GM18907 (cell line): ENCODE data around the gene CBL.
A peak's percentile ranks its signal among the peaks of the same experiment; 100 is the strongest.

Experiments
- ATAC-seq: cut with Tn5 transposase; IDR thresholded peaks from one replicate; pipeline ENCODE4 v1.9.1; 2021; ENCODE audit warnings: mild to moderate bottlenecking, moderate library complexity; ENCODE audit not compliant: unreplicated experiment

Gene CBL

DNA sequence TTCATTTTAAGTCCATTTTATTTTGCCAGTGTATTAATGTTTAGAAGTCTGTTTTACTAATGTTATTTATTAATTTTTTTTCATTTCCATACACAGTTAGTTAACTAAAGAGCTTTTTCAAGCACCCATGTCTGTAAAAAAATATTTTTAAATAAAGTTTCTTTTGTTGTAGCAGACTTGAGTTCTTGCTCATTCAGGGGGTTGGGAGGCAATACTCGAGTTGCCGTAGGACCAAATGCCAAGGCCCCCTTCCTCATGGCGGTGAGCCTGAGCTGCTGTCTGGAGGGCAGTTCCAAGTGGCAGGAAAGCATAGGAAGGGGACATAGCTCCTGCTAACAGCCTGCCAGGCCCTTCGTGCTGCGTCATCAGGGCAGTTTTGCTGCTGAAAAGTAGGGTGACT is 101.8 kb downstream of the CBL start:
- no peak for ATAC-seq

DNA sequence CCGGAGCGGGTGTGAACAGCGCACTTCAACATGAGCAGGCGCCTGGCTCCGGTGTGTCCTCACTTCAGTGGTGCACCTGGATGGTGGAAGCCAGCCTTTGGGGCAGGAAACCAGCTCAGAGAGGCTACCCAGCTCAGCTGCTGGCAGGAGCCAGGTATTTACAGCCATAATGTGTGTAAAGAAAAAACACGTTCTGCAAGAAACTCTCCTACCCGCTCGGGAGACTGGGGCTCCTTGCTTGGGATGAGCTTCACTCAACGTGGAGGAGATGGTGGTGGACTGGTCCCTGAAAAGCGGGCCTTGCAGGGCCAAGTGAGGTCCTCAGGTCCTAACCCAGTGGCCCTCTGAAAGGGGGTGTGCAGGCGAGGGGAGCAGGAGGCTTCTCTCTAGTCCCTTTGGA is 103.3 kb downstream of the CBL start:
- ATAC-seq, result no peak

DNA sequence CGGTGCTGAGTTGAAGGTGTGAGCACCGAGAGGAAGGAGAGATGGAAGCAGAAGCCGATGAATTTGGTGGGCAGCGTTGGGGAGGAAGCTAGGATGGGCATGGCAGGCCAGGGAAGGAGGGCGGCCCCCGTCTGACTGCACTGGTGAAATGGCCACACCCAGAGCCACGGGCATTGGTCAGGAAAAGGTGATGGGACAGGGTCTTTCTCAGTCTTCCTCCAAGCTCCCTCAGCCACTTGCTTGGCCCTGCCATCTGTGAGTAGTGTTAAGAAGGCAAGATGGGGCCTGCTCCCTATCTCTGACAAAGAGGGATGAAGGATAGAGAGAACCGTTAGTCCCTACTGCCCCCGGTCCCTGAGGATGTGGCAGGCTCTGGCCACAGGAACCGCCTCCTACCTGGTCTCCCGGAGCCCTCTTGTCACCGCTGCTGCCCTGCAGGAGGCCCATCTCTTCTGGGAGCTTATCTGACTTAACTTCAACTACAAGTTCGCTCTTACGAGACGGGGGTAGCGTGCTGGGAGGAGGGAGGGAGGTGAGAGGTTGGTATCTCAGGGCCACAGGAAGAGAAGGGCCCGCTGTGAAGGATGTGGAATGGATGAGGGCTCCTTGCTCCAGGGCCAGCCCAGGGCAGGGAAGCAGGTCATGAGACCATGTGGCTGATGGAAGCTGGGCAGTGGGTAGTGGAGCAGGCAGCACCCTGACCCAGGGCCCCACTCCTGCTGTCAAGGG is 104.0 kb downstream of the CBL start:
- no peak for ATAC-seq

DNA sequence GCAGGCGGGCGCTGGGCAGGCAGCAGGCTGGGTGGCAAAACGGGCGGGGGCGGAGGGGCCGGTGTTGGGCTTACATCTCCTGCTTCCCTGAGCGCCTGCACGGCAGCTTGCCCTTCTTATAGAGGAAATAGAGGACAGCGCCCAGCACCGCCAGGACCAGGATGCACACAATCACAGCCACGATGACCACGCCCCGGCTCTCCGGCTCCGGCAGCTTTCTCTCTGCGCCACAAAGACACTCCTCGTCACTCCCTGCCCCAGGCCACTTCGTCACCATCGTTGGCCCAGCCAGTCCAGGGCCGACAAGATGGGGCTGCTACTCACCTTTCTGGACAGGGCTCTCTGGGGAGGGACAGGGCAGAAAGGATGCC is 104.5 kb downstream of the CBL start:
- ATAC-seq, result no peak

DNA sequence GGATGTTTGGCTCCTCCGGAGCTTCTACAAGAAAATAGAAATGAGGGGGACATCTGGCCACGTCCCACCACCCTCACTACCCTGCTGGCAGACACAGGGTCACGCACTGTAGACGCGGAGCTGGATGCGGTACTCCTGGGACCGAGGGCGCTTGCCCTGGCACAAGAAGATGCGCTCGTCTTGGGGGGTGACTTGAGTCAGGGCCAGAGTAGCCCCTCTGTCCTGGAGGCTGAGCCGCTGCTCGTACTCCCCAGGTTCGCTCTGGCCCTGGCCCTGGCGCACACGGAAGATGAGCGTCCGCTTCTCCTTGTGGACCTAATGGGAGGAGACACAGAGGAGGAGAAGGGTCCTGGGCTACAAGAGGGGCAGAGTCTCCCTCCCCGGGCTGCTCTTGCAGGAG is 108.6 kb downstream of the CBL start:
- ATAC-seq, result no peak

DNA sequence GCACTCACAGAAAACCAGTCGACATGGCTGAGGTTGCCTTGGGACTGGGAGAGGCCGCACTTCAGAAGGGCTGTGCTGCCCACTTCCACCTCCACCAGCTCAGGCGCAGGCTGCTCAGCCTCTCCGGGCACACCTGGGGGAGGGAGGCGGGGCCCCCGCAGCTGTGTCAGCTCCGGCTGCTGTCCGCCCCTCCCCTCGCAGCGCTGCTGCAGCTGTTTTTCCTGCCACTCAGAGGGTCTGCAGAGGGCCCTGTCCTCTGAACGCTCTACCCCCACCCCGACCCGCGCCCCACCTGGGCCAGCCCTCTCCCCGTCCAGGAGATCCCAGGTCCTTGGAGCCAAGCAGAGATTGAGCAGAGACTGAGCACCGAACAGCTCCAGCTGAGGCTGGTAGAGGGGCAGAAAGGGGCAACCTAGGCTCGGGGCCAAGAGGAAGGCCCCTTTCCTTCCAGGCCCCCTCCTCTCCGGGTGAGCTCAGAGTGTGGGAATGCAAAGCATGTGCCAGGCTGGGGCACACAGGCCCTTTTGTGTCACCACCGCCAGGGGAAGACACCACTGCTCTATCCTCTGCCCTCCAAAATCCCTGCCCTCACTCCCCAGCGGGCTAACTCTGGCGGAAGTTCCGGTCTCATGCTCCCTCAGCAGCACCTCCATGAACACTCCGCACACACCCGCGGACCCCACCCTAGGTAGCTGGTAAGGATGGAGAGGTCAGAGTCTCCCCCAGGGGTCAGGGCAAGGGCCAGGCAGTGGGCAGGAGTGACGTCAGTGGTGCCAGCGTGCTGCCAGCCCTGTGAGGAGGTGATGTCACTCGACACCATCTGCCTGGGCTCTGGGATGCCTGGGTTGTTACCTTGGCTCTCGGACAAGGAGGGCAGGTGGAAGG is 109.2 kb downstream of the CBL start:
- peak; percentile 39 for ATAC-seq

DNA sequence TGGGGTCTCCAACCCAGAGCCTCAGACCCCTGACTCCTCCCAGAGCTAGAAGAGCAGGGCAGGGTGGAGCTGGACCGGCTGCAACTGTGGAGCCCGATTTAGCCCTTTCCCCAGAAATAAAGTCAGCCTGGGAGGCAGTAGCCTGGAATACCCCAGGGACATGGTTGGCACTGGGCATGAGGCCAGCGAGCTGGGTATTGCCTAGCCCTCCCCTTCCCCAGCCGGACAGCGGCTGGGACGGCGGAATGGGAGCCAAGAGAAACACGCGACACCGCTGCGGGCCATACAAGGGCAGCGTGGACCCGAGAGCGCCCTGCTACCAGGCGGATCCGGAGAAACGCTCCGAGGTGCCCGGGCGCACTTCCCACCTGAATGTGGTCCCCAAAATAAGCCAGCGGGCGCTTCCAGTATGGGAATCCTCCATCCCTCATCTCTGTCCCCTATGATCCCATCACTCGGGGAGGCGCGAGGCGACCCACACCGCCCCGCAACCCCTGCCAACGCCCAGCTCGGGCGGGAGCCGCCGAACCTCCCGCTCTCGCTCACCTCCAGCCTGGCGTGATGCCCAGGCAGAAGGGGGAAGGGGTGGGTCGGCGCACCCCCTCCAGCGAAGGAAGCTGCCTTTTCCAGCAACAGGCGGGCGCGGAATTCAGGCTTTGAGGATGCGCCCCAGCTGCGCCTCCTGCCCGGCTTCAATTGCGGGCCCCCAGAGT is 110.0 kb downstream of the CBL start:
- ATAC-seq, result no peak

DNA sequence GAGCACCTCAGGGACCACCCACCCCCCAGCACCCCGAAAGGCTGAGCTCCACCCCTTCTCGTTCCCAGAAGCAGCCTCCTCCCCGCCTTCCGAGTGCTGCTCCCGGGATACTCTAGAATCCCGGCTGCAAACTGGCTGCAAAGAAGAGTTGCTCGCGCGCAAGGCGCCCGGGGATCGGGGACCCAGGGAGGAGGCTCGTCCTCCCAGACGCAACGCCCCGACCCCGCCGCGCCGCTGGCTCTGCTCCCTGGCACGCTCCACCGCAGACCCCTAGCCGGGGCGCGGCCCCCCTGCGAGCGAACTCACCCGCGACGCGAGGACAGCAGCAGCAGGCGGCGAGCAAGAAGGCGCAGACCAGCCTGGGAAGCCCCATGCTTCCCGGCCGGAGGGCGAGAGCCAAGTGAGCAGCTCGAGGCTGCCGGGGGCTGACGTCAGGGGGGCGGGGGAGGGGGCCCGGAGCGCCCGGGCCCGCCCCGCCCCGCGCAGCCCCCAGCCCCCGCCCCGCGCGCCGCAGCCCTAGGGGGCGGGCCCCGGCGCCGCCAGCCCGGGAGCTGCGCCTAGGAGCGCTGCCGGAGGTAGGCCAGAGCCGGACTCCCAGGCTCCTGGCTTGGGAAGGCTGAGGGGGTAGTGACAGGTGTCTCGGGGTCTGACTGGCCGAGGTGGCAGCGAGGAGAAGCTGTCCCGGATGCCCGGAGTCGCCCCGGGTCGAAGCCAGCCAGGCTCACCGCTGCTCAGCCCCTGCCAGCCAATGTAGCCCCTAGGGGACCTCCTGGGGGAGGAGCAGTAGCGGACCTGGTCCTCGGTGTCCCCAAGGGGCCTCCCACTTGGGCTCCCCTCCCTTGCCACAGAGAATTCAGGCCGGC is 110.8 kb downstream of the CBL start, which contains the start of gene MCAM:
Gene MCAM (minus strand): TSS at position 402 of the 863 bp plus-strand sequence. CDS start 29 bp downstream, at position 373.
- no peak for ATAC-seq

DNA sequence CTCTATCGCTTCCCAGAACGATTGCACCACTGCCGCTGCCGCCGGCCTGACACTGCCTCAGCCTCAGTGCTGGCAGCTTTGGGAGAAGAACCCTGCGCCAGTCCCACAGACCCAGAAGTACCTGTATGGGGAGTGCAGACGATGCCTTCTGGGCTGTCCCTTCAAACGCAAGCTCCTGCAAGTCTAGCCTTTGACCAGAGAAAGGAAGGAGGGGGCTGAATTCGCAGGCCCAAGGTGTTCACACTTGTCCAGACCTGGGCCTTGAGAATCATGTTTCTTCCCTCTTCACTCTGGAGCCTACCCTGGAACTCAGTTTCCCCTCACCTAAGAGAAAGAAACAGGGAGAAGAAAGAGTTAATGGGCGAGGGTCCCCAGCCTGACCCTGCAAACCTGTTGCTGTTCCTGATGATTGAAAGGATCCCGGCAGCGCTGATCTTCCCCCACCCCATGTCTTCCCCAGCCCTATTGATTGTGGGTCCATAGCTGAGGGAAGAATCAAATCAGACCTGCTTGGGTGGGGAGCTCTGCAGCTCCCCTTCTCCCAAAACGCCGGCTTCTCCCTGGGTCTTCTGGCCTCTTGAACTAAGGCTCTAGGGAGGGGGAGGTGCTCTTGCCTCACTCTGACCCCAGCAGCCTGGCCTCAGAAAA is 111.6 kb downstream of the CBL start:
- ATAC-seq, result no peak

DNA sequence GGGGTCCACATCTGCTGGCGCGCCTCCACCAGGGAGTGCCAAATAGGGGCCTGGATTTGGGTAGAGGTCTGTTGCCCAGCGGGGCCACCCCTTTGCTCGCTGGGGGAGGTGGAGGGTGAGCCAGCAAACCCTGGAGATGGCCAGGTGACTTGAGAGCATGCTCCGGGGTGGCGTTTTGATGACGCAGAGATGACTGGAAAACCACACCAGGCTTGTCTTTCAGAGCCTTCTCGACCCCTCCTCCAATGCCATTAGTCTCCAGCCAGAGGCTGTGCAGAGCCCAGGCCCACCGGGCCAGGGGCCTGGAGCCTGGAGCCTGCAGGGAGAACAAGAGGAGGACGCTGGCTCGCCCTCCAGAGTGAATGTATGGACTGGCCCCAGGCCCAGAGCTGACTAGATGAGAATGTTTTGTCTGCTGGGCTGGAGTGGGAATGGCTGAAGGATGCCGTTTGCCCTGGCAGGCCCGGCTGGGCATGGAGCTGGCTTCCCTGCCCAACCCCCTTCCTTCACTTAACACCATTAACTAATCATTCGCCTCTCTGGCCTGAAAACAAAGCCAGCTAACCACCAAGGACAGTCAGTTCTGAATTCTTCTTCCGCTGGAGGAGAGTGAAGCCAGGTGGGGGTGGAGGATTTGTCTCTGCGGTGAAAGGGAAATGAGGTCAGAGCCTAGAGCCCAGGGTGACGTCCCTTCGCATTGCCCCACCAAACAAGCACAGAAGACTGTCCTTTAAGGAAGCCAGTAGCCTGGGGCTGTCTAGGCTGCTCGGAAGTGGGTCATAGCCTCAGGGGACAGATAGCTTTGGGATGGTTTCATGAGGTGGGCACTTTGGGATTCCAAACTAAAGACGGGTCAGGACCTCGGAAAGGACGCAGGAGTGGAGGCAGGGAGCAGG is 112.3 kb downstream of the CBL start:
- no peak for ATAC-seq

DNA sequence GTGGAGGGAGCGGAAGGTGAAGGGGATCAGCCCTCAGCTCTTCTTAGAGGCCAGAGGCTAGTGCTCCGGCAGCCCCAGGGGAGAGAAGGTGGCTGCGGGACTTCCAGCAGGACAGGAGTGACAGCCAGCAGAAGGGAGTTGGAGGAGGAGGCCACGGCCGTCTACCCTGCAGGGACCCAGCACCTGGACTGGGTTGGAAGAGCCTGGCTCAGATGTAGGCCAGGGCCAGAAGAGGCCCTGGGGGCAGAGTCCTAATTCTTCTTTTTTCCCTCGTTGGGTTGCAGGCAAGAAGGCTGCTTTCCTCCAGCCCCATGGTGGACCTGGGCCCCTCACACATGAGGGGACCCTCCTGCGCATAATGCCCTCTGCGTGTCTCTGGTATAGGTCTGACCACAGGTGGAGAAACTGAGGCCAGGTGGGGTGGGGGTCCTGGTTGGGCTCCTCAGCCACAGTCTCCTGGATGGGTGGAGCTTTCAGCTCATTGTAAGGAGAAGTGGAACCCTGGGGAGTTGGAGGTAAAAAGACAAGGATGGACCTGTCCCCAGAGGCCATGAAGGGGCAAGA is 113.1 kb downstream of the CBL start:
- no peak for ATAC-seq

DNA sequence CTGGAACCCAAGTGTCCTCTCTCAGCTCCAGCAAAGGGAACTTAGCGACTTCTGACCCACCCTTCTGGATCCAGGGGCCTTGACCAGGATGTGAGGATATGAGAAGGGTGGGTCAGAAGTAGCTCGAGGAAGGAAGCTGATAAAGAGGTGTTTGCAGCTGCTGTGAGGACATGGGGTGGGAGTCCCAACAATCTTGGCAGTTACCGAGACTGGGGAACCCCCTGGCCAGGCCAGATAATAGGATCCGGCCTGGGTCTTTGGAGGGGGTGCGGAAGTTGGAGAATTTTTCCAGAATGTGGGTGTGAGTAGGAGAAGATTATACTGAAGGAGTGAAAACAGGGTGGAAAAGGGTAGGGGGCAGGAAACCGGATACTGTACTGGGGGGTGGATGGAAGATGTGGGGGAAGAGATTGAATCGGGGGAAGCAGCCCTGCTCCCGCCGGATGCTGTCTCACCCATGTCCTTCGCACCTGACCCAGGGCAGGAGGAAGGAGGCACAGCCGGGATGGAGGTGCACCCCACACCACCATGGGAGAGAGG is 113.6 kb downstream of the CBL start:
- ATAC-seq, result no peak

DNA sequence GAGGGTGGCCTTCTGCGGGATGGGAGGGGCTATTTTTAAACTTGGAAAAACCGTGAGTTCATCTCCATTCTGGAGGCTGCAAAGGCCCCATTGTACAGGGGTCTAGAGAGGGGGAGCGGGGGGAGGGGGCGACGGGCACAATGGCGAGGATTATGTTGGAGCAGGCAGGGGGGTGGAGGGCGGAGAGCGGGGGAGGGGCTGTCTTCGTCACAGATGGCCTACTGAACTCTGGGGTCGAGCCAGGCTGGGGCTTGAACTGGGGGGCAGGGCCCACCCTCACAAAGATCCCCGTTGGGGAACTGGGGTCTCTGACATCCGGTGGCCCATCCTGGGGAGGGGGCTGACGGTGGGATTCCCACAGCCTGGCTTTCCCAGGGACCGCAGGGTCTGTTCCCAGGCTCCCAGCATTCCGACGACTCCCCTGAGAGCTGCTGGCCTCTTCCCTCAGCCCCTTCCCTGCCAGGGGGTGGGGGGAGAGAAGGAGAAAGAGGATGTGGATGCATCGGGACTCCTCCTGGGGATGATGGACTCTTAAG is 114.2 kb downstream of the CBL start:
- no peak for ATAC-seq

DNA sequence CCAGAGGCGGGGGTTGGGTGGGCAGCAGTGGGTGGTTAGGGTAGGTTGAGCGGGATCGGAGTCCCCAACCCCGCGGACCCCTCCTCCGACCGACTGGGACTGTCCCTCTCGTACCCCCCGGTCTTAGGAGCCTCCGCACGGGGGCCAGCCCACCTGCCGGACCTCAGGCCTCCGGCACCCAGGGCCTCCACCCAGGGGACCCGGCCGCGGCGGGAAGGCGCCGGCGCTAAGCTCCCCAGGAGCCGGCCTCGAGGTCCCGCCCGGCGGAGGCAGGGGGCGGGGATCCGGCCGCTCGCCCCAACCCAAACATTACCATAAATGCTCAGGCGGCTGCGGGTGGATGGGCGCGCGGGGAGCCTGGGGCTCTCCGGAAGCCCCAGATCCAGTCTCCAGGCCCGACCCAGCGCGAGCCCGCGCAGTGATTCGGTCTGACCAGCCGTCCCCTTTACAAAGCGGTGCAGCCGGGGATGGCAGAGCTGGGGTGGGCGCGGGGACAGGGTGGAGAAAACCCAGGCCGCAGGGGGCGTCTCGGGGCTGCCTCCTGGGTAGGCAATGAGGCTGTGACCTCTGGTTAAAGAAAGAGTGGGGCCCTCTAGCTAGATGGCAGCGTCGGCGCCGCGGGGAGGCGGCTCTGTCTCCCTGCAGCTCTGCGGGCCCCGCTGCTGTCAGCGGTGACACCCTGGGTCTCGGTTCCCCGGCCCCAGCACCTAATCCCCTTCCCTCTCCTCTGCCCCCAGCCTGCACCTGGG is 114.8 kb downstream of the CBL start:
- peak; percentile 43 for ATAC-seq

DNA sequence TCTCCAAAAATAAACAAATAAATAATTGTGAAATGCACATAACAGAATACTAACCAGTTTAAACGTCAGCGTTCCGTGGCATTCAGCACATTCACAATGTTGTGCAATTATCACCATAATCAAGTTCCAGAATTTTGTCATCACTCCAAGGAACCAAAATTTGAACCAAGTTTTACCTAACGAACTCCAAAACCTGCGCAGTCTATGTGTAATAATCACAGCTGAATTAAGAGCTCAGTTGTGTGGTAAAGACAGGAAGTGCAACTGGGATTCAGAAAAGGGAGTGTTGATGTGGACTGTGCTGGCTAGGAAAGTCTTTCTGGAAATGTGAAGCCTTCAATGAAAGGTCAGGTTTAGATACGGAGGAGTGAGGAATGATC is 116.2 kb downstream of the CBL start:
- ATAC-seq, result no peak

DNA sequence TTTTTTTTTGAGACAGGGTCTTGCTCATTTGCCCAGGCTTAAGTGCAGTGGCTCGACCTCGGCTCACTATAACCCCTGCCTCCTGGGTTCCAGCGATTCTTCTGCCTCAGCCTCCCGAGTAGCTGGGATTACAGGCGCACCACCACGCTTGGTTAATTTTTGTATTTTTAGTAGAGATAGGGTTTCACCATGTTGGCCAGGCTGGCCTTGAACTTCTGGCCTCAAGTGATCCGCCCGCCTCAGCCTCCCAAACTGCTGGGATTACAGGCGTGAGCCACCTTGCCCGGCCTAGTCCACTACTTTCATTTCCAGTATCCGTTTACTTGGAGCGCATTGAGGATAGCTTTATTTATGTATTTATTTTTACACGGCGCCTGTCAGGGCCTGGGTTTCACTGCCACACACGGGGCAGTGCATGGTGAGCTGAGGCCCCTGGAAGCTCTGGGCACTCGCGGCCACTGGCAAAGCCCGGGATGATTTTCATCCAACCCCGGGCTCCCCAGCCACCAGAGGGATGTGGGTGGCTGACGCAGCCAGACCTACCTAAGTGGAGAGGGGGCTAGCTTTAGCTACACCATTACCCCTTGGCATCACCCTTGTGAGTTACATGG is 116.9 kb downstream of the CBL start:
- ATAC-seq, result no peak

DNA sequence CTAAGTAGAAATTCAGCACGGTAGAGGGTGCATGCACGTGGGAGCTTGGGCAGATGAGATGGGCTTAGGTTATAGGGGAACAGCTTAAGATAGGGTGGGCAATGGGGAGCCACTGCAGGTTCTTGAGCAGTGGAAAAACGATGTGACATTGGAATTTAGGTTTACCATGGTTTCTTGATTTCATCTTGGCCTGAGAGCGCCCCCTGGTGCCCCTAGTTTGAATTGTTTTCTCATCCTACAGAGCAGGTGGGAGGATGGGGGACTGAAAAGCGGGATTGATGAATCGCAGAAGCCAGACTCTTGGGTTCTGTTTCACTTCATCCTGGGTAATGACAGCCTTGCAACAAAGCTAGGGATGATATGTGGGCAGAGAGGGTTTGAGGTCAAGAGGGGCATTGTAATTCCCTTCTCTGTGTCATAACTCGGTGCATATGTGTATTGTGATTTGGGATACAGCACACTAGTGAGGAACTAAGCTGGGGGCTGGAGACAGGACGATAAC is 117.4 kb downstream of the CBL start:
- no peak for ATAC-seq
